GM13976 (cell line): ENCODE measurements around the gene PHACTR1.

Experiments used
- DNase-seq: peaks from one replicate; pipeline ENCODE4 v3.0.0; 2012; ENCODE audit warnings: low spot score
- in situ Hi-C: fragments of 300-500 bp; cut with MboI; formaldehyde crosslinking; loops from one replicate; pipeline ENCODE4 v1.12.0; 2022; ENCODE audit warnings: low sequenced_read_pairs, mixed read lengths, inconsistent platforms; ENCODE audit not compliant: unreplicated experiment
- TF ChIP-seq, protein P1 (sequence below): IDR thresholded peaks from 2 replicates; pipeline ENCODE4 v1.5.1; 2012; ENCODE audit warnings: borderline replicate concordance, mild to moderate bottlenecking; ENCODE audit not compliant: insufficient read depth; ENCODE audit errors: extremely low read depth, missing control alignments, control extremely low read depth

The PHACTR1 gene

DNA sequence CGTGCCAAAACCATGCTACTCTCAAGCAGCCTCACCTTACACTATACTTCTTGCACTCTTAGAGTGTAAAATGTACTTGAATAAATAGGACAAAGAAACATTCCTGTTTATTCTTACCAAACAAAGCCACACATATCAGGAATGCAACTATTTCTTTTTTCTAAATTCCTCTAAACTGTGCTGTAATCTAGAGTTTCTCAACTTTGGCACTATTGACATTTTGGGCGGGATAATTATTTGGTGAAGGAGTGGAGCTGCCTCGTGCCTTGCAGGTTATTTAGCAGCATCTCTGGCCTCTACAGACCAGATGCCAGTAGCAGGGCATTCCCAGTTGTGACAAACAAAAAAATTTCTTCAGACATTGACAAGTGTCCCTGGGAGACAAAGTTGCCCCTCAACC lies 86.9 kb downstream of the PHACTR1 start:
- in situ Hi-C loops, result no loop called here
- TF ChIP-seq, protein P1, sequence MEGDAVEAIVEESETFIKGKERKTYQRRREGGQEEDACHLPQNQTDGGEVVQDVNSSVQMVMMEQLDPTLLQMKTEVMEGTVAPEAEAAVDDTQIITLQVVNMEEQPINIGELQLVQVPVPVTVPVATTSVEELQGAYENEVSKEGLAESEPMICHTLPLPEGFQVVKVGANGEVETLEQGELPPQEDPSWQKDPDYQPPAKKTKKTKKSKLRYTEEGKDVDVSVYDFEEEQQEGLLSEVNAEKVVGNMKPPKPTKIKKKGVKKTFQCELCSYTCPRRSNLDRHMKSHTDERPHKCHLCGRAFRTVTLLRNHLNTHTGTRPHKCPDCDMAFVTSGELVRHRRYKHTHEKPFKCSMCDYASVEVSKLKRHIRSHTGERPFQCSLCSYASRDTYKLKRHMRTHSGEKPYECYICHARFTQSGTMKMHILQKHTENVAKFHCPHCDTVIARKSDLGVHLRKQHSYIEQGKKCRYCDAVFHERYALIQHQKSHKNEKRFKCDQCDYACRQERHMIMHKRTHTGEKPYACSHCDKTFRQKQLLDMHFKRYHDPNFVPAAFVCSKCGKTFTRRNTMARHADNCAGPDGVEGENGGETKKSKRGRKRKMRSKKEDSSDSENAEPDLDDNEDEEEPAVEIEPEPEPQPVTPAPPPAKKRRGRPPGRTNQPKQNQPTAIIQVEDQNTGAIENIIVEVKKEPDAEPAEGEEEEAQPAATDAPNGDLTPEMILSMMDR, result no peak
- DNase-seq, result no peak

DNA sequence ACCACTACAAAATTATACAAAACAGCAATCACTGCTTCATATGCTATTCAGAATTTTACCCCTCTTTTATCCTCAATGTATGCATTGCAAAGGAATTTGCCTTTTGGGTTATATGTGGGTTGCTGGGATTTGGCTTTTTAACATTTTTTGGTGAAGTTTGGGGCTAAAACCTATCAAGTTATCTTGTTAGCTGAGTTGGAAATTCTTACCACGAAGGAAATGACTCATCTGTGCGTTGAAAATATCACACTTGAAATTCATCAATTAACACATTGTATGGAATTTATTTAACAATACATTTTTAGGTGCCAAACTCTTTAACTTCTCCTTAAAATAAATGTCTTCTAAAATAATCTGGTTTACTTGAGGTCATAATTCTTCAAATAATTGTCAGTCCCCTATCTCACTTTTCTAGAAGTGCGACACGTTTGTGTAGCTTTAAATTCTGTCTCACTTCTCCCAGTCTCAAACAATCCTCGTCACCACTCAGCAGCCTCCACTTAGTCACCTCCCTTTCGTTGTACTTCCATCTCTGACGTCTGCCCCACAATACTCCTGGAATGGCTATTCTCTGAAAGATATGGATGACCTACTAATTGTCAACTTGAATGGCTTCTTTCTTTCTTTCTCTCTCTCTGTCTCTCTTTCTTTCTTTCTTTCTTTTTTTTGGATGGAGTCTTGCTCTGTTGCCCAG lies 88.5 kb downstream of the PHACTR1 start:
- TF ChIP-seq, protein P1, result no peak

DNA sequence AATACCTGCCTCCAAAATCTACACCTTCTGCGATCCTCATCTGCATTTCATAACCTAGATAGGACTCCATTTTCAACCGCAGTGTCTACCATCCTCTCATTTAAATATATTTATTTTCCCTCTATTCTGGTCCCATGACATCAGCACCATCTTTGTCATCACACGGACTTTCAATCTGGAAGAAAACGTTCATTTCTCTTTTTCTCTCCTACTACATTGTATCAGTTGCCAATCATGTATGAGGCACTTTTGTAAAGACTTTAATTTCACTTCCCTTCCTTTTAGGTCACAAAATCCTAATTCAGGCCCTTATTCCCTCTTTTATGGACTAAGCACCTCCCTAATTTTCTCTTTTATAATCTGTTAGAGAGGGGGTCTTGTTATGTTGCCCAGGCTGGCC lies 89.6 kb downstream of the PHACTR1 start:
- TF ChIP-seq, protein P1, result no peak
- in situ Hi-C loops, result no loop called here

More for the DNA sequence above, 88.5 kb downstream of the PHACTR1 start:
- in situ Hi-C loops, result no loop called here
- no peak for DNase-seq

DNA sequence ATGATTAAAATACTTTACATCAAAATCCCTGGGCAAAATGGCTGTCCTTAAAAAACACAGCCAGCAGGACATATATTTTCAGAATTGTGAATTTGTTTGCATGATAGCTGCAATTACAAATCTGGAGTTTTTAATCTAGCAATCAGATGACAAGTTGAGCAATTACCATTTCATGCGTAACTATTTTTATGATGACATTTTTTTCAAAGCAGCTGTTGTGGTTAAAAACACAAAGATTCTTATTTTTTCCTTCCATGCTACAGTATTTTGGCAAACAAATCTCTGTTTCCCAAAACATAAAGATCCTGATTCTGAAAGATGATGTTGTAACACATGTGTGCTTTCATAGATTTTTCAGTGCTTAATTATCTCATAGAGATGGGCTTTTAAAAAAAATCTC lies 90.2 kb downstream of the PHACTR1 start:
- no peak for DNase-seq
- TF ChIP-seq, protein P1, result no peak
- in situ Hi-C loops, result no loop called here

More for the DNA sequence above, 89.6 kb downstream of the PHACTR1 start:
- DNase-seq, result no peak

DNA sequence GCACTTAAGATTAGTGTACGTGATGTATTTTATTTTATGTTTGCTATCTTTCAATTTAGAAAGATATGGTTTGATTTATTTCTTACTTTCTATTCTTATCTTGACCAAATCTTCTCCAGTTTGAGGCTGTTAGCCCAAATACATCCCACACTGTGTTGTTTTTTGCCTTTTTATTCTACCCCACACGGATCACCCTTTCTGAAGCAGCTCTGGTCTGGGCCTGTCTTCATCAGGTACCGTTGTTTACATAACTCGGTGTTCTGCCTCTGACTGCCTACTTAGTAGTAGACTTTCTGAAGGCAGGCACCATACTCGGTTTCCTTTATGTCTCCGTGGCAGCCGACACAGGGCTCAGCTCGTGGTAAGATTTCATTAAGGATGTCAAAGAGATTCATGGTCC lies 95.0 kb downstream of the PHACTR1 start:
- in situ Hi-C loops, result no loop called here
- TF ChIP-seq, protein P1, result no peak
- no peak for DNase-seq

GRCh38 chr6:12813321-12813720 lies 96.8 kb downstream of the PHACTR1 start:
- DNase-seq, result no peak
- TF ChIP-seq, protein P1, result no peak
- in situ Hi-C loops, result no loop called here
